Upper lobe of left lung (tissue), 6 donors: Measurements from ENCODE around the gene CEP128. TPM values are rescaled to one million over a fixed set of nuclear protein-coding genes. Genes with fewer than 3 reads are reported as not detected.

Source experiments
- ATAC-seq, 2 donors: fragments of 200-7000 bp; cut with Tn5 transposase; one replicate each; pipeline ENCODE4 v1.9.1; 2022; ENCODE audit warnings: mild to moderate bottlenecking in 2 of 2, moderate library complexity in 2 of 2; ENCODE audit not compliant: low FRiP score in 2 of 2
- DNase-seq, 2 donors: peaks; one replicate each; pipeline ENCODE4 v3.0.0-alpha.2; 2019 to 2020
- H3K27ac ChIP-seq, 4 donors: fragments of 200-600 bp; sonication (generic); one replicate each; pipeline ENCODE4 v1.5.1; 2016 to 2019
- H3K27me3 ChIP-seq, 4 donors: fragments of 200-600 bp; sonication (generic); one replicate each; pipeline ENCODE4 v1.5.1; 2017 to 2019
- H3K36me3 ChIP-seq, 4 donors: fragments of 200-600 bp; sonication (generic); one replicate each; pipeline ENCODE4 v1.5.1; 2016 to 2019
- H3K4me1 ChIP-seq, 4 donors: fragments of 200-600 bp; sonication (generic); one replicate each; pipeline ENCODE4 v1.5.1; 2018 to 2019
- H3K4me3 ChIP-seq, 4 donors: fragments of 200-600 bp; sonication (generic); one replicate each; pipeline ENCODE4 v1.5.1; 2017 to 2019; ENCODE audit warnings: mild to moderate bottlenecking in 2 of 4, moderate library complexity in 1 of 4
- H3K9me3 ChIP-seq, 4 donors: fragments of 200-600 bp; sonication (generic); one replicate each; pipeline ENCODE4 v1.5.1; 2018 to 2019
- CTCF ChIP-seq, 6 experiments: fragments of 450-650 bp in 4 of 6; fragments of 200-600 bp in 2 of 6; sonication (generic) in 2 of 6; IDR thresholded peaks; one replicate each; pipeline ENCODE4 v1.5.1; 2016 to 2019; ENCODE audit warnings: antibody characterized with exemption in 6 of 6
- EP300 ChIP-seq, 4 donors: sonication (generic); formaldehyde crosslinking; IDR thresholded peaks; one replicate each; pipeline ENCODE4 v1.5.1; 2017; ENCODE audit warnings: antibody characterized with exemption in 4 of 4, control low read depth in 2 of 4
- POLR2A ChIP-seq, 4 donors: fragments of 450-650 bp; IDR thresholded peaks; one replicate each; pipeline ENCODE4 v1.5.1; 2016 to 2017; ENCODE audit warnings: antibody characterized with exemption in 4 of 4, mild to moderate bottlenecking in 2 of 4
- POLR2AphosphoS5 ChIP-seq, 2 donors: sonication (generic); formaldehyde crosslinking; IDR thresholded peaks; one replicate each; pipeline ENCODE4 v1.5.1; 2017; ENCODE audit warnings: antibody characterized with exemption in 2 of 2
- WGBS, 2 donors: methylation state at CpG; one replicate each; pipeline ENCODE4 v1.1.5; 2017 to 2018; 5-methylcytosine and 5-hydroxymethylcytosine counted together
- total RNA-seq, 6 donors: library from RNA; depleted of rRNA in 4 of 6; stranded (reverse); fragments of >200 nt in 4 of 6; gene quantifications; one replicate each; pipeline versions ENCODE4 v1.1.0 to v1.2.1, GENCODE V29; 2016 to 2021
- donor health status: DM: no; HTN: no; CAD: no; lungs with moderate emphysema.
- donor health status: DM: no; HTN: yes; CAD: no; lungs with severe emphysema.

Gene CEP128
- total RNA-seq, 6 donors from 2014 or later: 5.7 to 31.7 (median 7.5) TPM

- Histone ChIP-seq H3K4me3 (no peak overlapping the region), H3K27ac (no peak overlapping the region), H3K36me3 (no peaks in the 10 kb centered on the region), H3K4me1 (no peaks in the 10 kb centered on the region), H3K9me3 (peaks cover 0 to 6% (median 1%) of the 10 kb centered on the region in 4 donors), H3K27me3 (no peaks in the 10 kb centered on the region)
- 77 to 90% methylated on average over 3 of the region's 3 CpGs for WGBS, 2 donors
- DNase-seq (no peak), ATAC-seq (no peak)
- TF ChIP-seq EP300 (IDR thresholded peaks at IDR 0.05) (no peak), POLR2AphosphoS5 (IDR thresholded peaks at IDR 0.05) (no peak), CTCF (IDR thresholded peaks at IDR 0.05) (no peak), POLR2A (IDR thresholded peaks at IDR 0.05) (no peak)
Measured at GRCh38 chr14:80798211-80798610, 143.3 kb downstream of the CEP128 start.

GRCh38 chr14:80792771-80793170 is 148.8 kb downstream of the CEP128 start:
- Histone ChIP-seq H3K9me3 (no peaks in the 10 kb centered on the region), H3K36me3 (no peaks in the 10 kb centered on the region), H3K4me3 (no peak overlapping the region), H3K27ac (no peak overlapping the region), H3K4me1 (no peaks in the 10 kb centered on the region), H3K27me3 (no peaks in the 10 kb centered on the region)
- whole genome bisulfite sequencing, 2 donors: 93% methylated on average over 11 of the region's 11 CpGs
- TF ChIP-seq CTCF (IDR thresholded peaks at IDR 0.05): no peak
- no peak for TF ChIP-seq EP300 (IDR thresholded peaks at IDR 0.05)
- TF ChIP-seq POLR2AphosphoS5 (IDR thresholded peaks at IDR 0.05): no peak
- TF ChIP-seq POLR2A (IDR thresholded peaks at IDR 0.05): no peak
- DNase-seq (no peak), ATAC-seq (no peak)

- WGBS, 2 donors: 71 to 74% methylated on average over 1 of the region's 1 CpG
Measured at GRCh38 chr14:80787876-80788275, 153.7 kb downstream of the CEP128 start.

GRCh38 chr14:80784820-80785219 is 156.7 kb downstream of the CEP128 start:
- H3K27ac ChIP-seq: no peak overlapping the region
- 84 to 87% methylated on average over 4 of the region's 4 CpGs for WGBS, 2 donors
- no peaks in the 10 kb centered on the region for H3K4me1 ChIP-seq
- TF ChIP-seq POLR2AphosphoS5 (IDR thresholded peaks at IDR 0.05) (no peak), CTCF (IDR thresholded peaks at IDR 0.05) (no peak), POLR2A (IDR thresholded peaks at IDR 0.05) (no peak), EP300 (IDR thresholded peaks at IDR 0.05) (no peak)
- H3K9me3 ChIP-seq: no peaks in the 10 kb centered on the region
- no peaks in the 10 kb centered on the region for H3K27me3 ChIP-seq
- ATAC-seq: no peak
- no peaks in the 10 kb centered on the region for H3K36me3 ChIP-seq
- no peak for DNase-seq
- H3K4me3 ChIP-seq: no peak overlapping the region

More at GRCh38 chr14:80787876-80788275, 153.7 kb downstream of the CEP128 start:
- Histone ChIP-seq H3K27ac (no peak overlapping the region), H3K27me3 (no peaks in the 10 kb centered on the region), H3K9me3 (no peaks in the 10 kb centered on the region), H3K4me3 (no peak overlapping the region), H3K4me1 (no peaks in the 10 kb centered on the region), H3K36me3 (no peaks in the 10 kb centered on the region)
- TF ChIP-seq POLR2A (IDR thresholded peaks at IDR 0.05) (no peak), EP300 (IDR thresholded peaks at IDR 0.05) (no peak), CTCF (IDR thresholded peaks at IDR 0.05) (no peak), POLR2AphosphoS5 (IDR thresholded peaks at IDR 0.05) (no peak)
- no peak for ATAC-seq
- no peak for DNase-seq

- Histone ChIP-seq H3K4me1 (no peaks in the 10 kb centered on the region), H3K9me3 (no peaks in the 10 kb centered on the region), H3K27me3 (no peaks in the 10 kb centered on the region), H3K27ac (no peak overlapping the region), H3K4me3 (no peak overlapping the region), H3K36me3 (no peaks in the 10 kb centered on the region)
- TF ChIP-seq CTCF (IDR thresholded peaks at IDR 0.05): no peak
- TF ChIP-seq EP300 (IDR thresholded peaks at IDR 0.05): no peak
- TF ChIP-seq POLR2AphosphoS5 (IDR thresholded peaks at IDR 0.05): no peak
- TF ChIP-seq POLR2A (IDR thresholded peaks at IDR 0.05): no peak
- DNase-seq: no peak
- no peak for ATAC-seq
- 81 to 92% methylated on average over 1 of the region's 1 CpG for WGBS, 2 donors
Measured at GRCh38 chr14:80781972-80782367, 159.6 kb downstream of the CEP128 start.
